Measurements from ENCODE around the gene C3orf20.
A peak's percentile ranks its signal among the peaks of the same experiment; 100 is the strongest.

Gene C3orf20

DNA sequence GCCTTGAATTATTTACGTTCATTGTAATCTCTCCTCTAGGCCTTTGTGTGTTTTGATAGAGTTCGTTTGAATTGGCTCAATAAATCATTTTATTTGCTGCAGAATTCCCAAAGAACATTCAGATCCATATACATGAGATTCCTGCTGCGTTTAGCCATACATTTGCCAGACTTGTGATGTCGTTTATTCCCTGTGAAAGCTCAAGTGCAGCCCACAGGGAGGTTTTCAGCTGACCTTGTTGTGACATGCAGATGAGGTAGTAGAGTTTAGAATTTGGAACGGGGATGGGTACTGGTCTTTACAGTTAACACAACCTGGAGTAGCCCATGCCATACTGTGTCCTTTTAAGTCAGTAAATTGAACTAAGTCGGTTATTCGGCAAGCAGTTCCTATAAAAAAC, at the start of gene C3orf20:
Gene C3orf20, plus strand, starts transcription at position 301 of the 400 bp plus-strand sequence. CDS start 7,573 bp downstream, outside the sequence.
- DNase-seq (ENCODE audit: low read depth in 1 of 2, low spot score in 1 of 2): no peak

DNA sequence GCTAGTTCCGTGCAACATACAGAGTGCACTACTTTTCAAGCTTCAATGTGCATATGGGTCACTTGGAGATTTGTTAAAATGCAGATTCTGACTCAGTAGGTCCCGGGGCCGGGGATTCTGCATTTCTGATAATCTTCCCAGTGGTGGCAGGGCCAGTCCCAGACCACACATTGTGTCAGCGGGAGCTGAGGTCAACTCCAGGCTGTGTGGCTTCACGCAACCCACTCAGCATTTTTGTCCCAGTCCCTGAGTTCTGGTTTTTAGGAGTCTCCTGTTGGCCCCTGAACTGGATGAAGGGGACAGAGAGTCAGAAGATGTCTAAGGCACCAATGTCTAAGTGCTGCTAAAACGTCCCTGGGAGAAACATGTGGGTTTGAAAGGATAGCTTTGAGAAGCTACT, 49.5 kb upstream of the C3orf20 start:
- no peak for DNase-seq (ENCODE audit: low read depth in 1 of 2, low spot score in 1 of 2)

DNA sequence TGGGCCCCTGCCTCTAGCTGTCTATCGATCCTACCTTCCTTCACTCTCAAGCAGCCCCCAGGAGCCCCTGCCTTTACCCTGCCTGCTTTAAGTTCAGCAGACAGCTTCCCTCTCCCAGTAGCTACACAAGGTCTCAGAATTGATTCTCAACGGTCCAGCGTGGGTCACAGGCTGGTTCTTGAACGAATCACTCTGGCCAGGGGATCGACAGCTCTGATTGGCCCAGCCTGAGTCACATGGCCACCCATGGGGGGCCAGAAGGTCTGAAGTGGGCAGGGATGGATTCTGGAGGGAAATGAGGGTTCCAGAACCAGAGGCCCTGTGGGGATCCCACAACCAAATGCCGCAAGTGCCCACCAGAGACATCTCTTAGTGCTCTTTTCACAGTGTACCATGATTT, 47.1 kb upstream of the C3orf20 start:
- DNase-seq (ENCODE audit: low read depth in 1 of 2, low spot score in 1 of 2): no peak

DNA sequence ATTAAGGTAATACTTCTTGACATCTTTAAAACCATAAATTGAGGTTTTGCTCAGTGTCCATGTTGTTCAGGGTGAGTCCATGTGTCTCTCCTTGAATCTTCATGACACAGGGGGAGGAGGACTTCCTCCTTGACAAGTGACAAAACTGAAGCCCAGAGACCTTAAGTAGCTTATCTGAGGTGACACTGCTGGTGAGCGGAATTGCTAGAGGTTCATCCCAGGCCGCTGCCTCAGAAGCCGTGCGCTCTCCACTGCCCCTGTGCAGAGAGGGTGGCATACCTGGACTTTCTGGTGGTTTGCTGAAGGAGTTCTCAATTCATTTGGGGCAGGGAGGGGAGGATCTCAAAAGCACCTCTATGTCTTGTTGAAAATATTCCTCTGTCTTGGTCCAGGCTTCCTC, 46.5 kb upstream of the C3orf20 start:
- DNase-seq (ENCODE audit: low read depth in 1 of 2, low spot score in 1 of 2): no peak

DNA sequence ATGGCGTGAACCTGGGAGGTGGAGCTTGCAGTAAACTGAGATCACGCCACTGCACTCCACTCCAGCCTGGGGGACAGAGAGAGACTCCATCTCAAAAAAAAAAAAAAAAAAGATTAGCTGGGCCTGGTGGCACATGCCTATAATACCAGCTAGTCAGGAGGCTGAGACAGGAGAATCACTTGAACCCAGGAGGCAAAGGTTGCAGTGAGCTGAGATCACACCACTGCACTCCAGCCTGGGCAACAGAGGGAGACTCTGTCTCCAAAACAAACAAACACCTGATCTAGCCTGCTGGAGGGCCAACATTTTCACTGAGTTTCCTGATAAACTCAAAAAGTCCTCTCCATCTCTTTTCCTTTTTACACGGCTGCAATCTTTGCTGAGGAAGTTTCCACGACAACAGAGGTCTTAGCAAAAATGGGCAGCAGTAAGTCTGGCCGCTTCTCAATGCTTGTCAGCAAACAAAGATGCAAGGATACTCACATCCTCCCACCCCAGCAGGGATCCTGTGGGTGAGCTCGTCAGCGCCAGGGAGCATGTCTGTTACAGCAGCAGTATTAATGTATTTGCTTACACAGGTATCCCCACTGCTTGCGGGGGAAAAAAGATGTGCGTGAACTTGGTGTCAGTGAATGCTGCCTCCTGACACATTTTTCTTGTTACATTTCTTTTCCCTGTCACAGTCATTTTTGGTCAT, 44.4 kb upstream of the C3orf20 start:
- DNase-seq (ENCODE audit: low read depth in 1 of 2, low spot score in 1 of 2): no peak

DNA sequence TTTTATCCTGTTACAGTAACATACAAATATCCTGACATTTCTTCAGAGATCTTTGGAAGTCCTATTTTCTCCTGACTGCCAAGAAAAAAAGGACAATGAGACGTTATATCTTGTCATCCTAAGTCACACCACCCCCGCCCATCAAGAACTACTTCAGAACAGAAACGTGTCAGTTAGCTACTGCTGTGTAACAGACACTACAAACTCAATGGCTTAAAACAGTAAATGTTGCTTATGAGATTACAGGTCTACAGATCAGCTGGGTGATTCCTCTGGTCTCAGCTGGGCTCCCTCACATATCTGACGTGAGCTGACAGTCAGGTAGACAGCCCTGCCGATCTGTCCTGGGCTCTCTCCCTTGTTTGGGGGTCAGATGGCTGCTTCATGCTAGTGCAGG, 43.8 kb upstream of the C3orf20 start:
- no peak for DNase-seq (ENCODE audit: low read depth in 1 of 2, low spot score in 1 of 2)

DNA sequence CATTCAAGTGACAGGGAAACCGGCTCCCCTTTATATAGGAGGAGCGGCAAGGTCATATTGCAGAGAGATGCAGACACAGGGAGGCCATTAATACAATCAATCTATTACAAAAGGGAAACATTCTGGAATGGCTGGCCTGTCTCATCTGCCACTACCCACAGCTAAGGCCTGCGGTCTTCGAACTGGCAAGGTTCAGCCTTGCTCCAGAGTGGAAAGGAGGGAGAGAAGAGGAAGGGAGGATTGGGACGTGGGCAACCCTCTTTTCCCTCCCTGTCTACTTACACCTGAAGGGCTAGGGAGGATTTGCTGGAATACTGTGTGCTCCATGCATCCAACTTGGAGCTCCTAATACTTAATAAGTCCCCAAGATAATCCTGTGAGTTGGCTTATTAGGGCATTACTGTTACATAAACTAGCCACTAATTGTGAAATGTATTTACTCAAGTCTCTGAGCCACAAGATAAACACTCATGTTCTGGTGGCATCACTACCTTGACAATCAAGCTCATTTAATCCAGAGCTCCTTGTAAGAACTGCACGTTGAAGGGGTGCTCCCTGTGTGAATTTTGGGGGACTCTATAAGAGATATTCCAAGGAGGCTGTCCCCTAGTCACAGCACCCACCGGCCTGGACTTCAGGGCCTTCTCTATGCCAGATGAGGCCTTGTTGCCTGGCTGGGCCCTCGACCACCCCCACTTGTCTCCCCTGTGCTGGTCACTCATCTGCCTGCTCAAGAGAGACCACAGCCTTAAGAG, 43.1 kb upstream of the C3orf20 start:
- no peak for DNase-seq (ENCODE audit: low read depth in 1 of 2, low spot score in 1 of 2)

DNA sequence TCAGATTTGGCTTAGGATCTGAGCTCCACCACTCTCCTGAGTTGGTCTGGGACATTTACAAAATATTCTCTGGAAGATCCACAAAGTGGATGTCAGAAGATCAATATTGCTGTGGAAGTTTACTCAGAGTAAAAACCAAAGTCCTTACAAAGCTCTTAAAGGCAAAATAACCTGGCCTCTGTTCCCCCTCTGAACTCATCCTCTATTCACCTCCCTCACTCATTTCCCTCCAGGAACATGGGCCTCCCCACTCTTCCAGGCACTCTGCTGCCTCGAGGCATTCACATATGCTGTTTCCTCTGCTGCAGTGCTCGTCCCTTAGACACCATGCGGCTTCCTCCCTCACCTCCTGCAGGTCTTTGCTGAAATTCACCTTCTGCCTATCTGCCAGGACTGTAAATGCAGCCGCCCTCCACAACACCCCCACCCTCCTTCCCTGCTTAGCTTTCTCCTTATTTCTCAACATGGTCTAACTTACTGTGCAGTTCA, 42.5 kb upstream of the C3orf20 start:
- DNase-seq (ENCODE audit: low read depth in 1 of 2, low spot score in 1 of 2): no peak

DNA sequence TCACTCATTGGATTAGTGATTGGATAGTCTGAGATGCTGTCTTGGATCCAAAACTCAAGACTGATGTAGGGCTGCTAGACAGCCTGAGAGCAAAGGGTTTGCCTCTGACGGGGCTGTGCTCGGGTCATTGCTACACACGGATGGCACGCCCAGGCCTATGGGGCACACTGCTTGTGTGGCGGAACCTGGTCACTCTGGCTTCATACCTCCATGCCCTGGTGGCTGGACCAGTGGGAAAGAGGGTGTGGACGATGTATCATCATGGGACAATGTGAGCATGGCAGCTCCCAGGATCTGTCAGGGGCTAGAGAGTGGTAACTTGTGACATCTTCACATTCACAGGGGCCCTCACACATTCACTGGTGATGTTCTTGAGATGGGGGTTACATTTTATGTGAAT, 41.5 kb upstream of the C3orf20 start:
- no peak for DNase-seq (ENCODE audit: low read depth in 1 of 2, low spot score in 1 of 2)

DNA sequence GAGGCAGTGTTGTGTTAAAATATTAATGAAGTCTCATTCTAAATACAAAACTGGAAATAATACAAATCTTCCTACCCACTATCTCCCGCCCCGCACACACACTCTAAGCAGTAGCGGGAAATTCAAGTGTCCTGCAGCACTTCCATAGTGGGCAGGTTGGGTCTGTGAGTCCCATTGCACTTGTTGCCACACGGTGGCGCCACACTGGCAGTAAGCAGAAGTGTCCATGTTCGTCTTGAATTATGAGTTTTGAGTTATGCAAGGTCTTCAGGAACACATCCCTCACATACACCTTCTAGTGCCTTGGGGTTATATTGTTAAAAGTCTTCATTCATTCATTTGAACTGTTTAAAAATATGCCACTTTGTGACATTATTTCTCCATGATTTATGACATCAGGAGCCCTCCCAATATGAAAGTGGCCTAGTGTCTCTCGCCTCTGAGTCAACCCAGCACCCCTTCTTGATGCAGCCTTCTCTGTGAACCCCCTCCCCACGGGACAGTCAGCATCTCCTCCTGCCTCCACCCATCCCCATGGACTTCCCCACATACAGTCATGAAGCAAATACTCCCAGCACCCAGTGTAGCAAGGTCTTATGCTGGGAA, 41.0 kb upstream of the C3orf20 start:
- DNase-seq (ENCODE audit: low read depth in 1 of 2, low spot score in 1 of 2): peak in 1 of 2 donors; percentile 23

DNA sequence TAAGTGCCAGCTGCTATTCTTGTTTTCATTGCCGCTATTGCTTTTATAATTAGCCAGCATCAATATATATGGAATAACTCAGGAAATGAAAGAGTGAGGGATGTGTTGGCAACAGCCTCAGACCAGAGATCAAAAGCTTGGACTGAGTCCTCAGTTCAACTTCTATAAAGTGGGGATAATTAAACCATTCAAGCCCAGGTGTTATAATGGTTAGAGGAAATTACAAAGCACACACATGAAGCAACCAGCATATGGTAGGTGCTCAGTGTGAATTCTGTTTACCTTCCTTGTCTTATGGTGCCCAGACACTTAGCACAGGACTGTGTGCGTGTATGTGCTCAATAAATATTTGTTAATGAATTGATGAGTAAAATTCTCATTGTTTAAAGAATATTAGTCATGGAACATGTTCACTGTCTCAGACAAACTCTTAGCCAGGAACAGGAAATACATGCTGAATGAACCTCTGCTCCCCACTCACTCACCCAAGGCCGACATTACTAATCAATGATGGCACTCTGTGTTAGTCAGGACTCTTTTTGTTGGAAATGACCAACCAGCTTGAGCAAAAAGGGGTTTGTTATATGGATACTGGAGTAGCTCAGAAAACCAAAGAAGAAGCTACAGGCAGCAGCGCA, 40.1 kb upstream of the C3orf20 start:
- DNase-seq (ENCODE audit: low read depth in 1 of 2, low spot score in 1 of 2): no peak

DNA sequence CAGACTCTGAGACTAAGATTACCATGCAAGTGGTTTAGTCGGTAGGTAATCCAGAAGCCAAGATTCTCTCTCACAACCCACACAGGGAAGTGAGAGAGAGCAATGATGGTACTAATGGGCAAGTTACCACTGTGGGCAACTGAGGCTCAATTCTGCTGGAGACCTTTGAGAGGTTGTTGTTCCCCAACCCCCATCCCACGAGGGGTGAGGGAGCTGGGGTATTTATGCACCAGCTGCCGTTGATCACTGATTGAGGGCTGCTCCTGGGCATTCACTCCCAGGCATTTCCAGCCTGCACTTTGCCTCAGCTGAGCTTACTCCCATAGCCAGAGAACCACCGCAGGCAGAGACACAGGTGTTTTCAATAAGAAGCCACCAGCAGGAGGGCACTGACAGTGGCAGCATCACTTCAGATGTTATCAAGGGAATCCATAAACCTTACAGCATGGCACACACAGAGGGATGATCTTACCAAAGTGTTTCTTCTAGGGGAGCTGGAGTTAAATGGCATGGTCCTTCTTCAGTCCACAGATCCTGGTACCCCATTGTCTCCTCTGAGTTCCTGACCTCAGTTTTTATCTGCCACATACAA, 38.3 kb upstream of the C3orf20 start:
- no peak for DNase-seq (ENCODE audit: low read depth in 1 of 2, low spot score in 1 of 2)

DNA sequence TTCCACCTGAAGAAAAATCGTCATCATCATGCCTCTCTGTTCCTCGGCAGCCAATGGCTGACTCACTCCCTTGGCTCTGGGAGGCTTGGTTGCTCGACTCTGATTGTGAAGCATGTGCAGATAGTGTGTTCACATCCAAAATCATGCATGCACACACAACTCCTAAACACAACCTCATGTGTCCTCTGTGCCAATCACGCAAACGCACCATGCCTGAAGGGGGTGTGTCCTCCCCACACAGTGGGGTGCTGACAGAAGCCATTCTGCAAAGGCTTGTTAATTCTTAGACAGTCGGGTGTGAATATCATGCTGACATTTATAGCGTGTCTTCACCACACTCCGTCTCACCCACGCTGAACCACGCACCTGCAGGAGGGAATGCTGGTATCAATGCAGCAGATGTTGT, 34.8 kb upstream of the C3orf20 start:
- DNase-seq (ENCODE audit: low read depth in 1 of 2, low spot score in 1 of 2): no peak

DNA sequence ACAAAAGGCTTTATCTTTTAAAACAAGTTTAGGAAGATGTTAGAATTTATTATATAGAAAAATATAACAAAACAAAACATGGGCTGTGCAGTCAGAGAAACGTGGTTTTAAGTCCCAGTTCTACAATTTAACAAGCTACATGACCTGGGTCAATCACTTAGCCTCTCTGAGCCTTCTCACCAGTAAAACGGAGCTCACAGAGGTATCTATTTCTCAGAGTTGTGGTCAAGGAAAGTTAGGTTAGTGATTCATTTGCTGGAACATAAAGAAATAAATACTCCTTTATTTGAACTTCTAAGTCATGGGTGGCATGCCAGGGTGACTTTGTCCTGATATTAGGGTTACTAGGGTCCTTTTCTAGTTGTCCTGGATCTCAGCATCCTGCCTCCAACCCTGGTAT, 34.2 kb upstream of the C3orf20 start:
- DNase-seq (ENCODE audit: low read depth in 1 of 2, low spot score in 1 of 2): no peak

DNA sequence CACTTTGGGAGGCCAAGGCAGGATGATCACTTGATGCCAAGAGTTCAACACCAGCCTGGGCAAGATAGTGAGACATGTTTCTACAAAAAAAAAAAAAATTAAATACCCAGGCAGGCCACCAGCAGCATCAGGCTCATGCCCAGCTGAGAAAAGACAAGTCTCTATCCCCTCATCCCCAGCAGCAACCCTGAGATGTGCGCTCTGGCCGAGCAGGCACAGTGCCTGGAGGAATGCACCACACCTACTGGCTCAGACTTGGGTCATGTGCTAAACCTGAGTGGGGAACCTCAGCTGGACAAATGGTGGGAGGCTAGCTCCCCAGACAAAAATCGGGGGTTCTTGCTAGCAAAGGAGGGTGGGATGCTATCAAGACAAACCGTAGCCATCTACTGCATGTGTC, 33.6 kb upstream of the C3orf20 start:
- no peak for DNase-seq (ENCODE audit: low read depth in 1 of 2, low spot score in 1 of 2)

DNA sequence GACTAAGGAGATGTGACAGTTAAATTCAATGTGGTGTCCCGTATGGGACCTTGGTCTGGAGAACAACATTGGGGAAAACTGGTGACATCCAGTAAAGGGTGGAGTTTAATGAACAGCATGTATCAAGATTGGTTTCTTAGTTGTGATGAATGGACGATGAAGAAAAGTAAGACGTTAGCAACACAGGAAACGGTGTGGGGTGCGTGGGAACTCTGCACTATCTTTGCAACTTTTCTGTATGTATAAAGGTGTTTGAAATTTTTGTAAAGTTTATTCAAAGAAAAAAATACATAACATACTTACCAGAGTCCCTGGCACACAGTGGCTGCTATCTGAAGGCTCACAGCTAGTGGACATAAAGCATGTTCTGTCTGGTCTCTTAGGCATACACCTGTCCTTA, 29.5 kb upstream of the C3orf20 start:
- DNase-seq (ENCODE audit: low read depth in 1 of 2, low spot score in 1 of 2): no peak

DNA sequence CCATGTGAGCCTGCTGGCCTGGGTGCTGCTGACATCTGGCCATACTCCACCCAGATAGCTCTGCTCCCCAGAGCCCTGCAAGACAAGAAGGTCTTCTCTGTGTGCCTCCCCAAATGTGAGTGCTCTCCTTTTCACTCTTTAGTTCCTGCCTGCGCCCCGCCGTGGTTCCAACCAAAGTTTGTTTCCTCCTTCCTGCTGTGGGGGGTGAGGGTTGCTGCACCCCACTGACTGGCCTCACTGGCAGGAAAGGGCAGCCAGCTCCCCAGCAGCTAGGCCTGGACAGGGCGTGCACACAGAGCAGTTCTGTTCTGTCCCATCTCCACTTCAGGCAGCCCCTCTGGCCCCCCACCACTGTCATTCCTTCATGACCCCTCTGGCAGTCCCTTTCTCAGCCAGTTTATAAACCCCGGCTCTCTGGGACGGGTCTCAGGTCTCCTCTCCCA, 28.8 kb upstream of the C3orf20 start:
- no peak for DNase-seq (ENCODE audit: low read depth in 1 of 2, low spot score in 1 of 2)

DNA sequence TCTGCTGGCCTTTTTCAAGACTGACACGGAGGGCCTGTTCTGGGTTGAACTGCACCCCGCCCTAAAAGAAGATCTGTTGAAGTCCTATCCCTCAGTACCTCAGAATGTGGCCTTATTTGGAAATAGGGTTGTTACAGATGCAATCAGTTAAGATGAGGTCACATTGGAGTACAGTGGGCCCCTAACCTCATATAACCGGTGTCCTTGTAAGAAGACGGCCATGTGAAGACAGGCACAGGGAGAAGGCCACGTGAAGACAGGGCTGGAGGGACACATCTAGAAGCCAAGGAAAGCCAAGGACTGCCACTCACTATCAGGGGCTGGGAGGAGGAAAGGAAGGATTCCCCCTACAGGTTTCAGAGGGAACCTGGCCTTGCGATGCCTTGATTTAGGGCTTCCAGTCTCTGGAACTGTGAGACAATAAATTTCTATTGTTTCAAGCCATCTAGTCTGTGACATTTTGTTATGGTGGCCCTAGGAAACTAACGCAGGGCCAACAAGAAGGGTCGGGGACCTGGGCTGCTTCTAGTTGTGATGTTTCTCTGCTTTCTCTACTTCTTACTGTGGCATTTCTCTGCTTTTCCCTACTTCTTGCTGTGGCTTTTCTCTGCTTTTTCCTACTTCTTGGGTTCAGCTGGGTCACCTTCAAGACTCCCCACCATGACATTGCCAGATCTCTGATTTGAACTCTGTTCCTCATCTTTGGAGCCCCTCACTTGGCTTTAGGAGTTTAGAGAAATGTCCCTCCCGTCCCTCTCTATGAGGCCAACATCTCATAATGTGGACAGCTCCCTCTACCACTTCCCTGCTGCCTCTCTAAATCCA, 28.1 kb upstream of the C3orf20 start:
- no peak for DNase-seq (ENCODE audit: low read depth in 1 of 2, low spot score in 1 of 2)

DNA sequence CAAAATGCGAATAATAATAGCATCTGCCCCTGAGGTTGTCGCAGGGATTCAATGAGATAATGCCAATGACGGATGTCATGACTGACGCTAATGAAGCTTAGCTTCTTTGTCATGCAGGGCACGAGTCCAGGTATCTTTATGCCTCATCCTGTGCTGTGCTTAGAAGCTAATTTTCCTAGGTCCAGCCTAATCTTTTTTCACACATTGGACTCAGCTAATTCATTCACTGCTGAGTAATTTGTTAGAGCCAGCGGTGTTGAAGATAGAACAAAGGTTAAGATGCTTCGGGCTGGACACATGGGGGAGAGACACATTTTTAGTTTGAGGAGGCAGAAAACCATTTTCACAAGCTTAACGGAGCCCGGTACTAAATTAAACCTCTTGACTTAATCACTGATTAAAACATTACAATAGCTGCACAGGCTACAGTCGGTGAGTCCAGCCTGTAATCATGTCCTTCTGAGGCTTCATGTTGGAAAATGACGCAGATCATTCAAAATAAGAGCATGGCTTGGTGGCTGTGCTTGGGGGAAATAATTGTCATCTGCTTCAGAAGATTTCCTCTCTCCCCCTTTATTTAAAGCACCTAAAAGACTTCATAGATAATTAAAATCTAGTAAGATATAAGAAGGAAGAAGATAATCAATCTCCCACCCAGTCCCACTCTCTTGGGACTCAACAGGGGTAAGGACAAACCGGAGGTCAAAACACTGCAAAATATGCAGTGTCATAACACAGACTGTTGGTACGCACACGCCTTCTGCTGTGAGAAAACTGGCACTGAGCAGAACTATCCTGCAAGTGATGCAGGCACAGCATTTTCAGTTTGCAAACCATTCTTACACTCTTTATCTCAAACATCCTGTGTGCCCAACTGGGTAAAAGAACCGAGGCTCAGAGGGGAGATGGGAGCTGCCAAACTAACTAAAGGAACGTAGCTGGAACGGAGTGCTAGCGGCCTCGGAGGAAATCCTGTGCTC, 26.7 kb upstream of the C3orf20 start:
- no peak for DNase-seq (ENCODE audit: low read depth in 1 of 2, low spot score in 1 of 2)
